ENCODE data around the gene ADH1C.

DNA sequence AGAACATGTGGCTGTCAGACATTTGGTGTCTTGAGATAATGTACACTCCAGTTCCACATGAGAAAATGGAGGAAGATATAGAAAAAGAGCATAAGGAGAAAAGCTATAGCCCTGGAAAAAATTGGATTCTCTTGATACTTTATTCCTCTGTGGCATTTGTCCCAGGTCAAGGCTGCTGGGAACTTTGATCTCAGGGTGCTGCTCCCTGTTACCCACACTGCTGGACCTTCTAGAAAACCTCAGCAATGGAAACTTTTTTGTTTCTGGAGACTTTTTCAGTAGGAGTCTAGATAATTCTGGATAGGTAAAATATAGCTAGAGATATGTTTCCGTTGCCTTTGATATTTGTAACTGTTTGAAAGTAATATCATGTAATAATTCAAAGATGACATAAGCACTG is 11.1 kb downstream of the ADH1C start:
- TF ChIP-seq, protein P1, sequence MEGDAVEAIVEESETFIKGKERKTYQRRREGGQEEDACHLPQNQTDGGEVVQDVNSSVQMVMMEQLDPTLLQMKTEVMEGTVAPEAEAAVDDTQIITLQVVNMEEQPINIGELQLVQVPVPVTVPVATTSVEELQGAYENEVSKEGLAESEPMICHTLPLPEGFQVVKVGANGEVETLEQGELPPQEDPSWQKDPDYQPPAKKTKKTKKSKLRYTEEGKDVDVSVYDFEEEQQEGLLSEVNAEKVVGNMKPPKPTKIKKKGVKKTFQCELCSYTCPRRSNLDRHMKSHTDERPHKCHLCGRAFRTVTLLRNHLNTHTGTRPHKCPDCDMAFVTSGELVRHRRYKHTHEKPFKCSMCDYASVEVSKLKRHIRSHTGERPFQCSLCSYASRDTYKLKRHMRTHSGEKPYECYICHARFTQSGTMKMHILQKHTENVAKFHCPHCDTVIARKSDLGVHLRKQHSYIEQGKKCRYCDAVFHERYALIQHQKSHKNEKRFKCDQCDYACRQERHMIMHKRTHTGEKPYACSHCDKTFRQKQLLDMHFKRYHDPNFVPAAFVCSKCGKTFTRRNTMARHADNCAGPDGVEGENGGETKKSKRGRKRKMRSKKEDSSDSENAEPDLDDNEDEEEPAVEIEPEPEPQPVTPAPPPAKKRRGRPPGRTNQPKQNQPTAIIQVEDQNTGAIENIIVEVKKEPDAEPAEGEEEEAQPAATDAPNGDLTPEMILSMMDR (IDR thresholded peaks at IDR 0.05; ENCODE audit: low read depth, low read length): no peak
- TF ChIP-seq EZH2phosphoT487 (IDR thresholded peaks at IDR 0.05; ENCODE audit: low read depth): no peak
